Measurements from ENCODE around the gene CENPB. TPM values are rescaled to one million over a fixed set of nuclear protein-coding genes. Genes with fewer than 3 reads are reported as not detected.
"Not testable (repeated sequence)": the region's sequence is repeated elsewhere in the genome, so short reads cannot be mapped to it uniquely, and the experiment has no call there.

The CENPB gene, protein sequence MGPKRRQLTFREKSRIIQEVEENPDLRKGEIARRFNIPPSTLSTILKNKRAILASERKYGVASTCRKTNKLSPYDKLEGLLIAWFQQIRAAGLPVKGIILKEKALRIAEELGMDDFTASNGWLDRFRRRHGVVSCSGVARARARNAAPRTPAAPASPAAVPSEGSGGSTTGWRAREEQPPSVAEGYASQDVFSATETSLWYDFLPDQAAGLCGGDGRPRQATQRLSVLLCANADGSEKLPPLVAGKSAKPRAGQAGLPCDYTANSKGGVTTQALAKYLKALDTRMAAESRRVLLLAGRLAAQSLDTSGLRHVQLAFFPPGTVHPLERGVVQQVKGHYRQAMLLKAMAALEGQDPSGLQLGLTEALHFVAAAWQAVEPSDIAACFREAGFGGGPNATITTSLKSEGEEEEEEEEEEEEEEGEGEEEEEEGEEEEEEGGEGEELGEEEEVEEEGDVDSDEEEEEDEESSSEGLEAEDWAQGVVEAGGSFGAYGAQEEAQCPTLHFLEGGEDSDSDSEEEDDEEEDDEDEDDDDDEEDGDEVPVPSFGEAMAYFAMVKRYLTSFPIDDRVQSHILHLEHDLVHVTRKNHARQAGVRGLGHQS
- total RNA-seq: 63.2 and 78.7 TPM in 2 replicates

- DNase-seq (ENCODE audit: extremely low read depth, low read depth, low spot score): no peak
These were observed at the start of gene CENPB for GRCh38 chr20:3786665-3787323. Gene CENPB (minus strand): TSS chr20:3786740. CDS start chr20:3786483, 257 bp downstream.

GRCh38 chr20:3836132-3836531 lies 49.6 kb upstream of the CENPB start:
- DNase-seq (ENCODE audit: extremely low read depth, low read depth, low spot score): no peak

DNA sequence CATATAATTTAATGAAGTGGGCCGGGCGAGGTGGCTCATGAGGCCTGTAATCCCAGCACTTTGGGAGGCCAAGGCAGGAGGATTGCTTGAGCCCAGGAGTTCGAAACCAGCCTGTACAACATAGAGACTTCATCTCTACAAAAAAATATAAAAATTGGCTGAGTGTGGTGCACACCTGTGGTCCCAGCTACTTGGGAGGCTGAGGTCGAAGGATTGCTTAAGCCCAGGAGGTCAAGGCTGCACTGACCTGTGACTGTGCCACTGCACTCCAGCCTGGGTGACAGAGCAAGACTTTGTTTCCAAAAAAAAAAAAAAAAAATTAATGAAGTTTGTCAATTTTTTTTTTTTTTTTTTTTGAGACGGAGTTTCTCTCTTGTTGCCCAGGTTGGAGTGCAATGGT lies 43.4 kb upstream of the CENPB start:
- DNase-seq (ENCODE audit: extremely low read depth, low read depth, low spot score): not testable (repeated sequence)

DNA sequence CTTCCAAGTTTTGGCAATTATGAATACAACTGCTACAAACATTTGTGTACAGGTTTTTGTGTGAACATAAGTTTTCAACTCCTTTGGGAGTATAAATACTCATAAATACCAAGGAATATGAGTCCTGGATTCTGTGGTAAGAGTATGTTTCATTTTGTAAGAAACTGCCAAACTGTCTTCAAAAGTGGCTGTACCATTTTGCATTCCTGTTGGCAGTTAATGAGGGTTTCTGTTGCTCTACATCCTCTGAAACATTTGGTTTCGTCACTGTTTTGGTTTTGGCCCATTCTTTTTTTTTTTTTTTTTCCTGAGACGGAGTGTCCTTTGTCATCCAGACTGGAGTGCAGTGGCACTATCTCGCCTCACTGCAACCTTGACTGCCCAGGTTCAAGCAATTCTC lies 42.3 kb upstream of the CENPB start:
- DNase-seq (ENCODE audit: extremely low read depth, low read depth, low spot score): no peak

GRCh38 chr20:3826420-3826819 lies 39.9 kb upstream of the CENPB start:
- DNase-seq (ENCODE audit: extremely low read depth, low read depth, low spot score): no peak

GRCh38 chr20:3825526-3825925 lies 39.0 kb upstream of the CENPB start:
- no peak for DNase-seq (ENCODE audit: extremely low read depth, low read depth, low spot score)

DNA sequence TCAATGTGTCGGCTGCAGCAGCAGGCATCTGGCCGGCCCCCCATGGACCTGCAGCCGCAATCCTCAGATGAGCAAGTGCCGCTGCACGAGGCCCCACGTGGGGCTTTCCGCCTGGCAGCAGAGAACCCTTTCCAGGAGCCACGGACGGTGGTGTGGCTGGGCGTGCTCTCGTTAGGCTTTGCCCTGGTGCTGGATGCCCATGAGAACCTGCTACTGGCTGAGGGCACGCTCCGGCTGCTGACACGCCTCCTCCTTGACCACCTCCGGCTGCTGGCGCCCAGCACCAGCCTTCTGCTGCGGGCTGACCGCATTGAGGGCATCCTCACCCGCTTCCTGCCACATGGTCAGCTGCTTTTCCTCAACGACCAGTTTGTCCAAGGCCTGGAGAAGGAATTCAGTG lies 37.3 kb upstream of the CENPB start:
- DNase-seq (ENCODE audit: extremely low read depth, low read depth, low spot score): no peak

- DNase-seq (ENCODE audit: extremely low read depth, low read depth, low spot score): no peak
These were observed 35.5 kb upstream of the CENPB start for GRCh38 chr20:3821996-3822395.

GRCh38 chr20:3820901-3821727 lies 34.6 kb upstream of the CENPB start:
- no peak for DNase-seq (ENCODE audit: extremely low read depth, low read depth, low spot score)

DNA sequence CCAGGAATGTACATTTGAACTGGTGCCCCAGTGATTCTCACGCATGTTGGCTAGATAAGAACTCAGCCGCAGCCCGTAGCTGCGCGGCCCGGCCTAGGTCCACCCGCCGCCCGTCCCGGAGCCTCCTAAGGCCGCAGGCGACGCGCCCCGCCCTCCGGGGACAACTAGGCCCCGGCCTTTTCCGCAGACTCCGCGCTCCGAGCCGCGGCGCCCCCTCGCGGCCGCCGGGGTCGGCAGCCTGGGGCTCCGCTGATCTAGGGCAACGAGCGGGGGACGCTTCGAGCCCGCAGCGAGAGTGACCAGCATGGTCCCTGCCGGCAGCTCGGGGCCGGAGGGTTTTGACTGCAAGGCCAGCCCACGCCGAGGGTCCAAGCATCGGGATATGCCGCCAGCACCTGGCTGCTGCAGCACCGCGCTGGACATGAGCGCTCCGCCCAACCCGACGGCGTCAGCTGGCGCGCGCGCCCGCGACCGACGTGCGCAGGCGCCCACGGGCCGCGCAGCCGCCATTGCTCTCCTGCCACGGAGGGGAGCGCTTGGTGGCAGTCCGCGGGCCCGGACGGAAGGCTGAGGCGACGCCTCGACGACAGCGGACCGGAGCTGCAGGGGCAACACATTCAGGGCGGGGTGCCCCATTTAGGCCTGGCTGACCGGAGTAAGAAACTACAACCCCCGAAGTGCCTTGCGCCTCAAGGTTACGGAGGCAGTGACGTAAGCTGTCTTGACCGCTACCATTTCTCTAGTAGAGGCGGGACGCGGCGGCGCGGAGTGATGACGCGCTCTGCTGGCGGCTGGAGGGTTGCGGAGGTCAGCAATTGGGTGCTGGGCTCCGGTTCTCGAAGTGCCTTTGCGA lies 33.7 kb upstream of the CENPB start, which contains the start of gene AP5S1:
Gene AP5S1 (plus strand): TSS at position 500 of the 853 bp plus-strand sequence. CDS start 1,571 bp downstream, outside the sequence.
- DNase-seq (ENCODE audit: extremely low read depth, low read depth, low spot score): no peak

DNA sequence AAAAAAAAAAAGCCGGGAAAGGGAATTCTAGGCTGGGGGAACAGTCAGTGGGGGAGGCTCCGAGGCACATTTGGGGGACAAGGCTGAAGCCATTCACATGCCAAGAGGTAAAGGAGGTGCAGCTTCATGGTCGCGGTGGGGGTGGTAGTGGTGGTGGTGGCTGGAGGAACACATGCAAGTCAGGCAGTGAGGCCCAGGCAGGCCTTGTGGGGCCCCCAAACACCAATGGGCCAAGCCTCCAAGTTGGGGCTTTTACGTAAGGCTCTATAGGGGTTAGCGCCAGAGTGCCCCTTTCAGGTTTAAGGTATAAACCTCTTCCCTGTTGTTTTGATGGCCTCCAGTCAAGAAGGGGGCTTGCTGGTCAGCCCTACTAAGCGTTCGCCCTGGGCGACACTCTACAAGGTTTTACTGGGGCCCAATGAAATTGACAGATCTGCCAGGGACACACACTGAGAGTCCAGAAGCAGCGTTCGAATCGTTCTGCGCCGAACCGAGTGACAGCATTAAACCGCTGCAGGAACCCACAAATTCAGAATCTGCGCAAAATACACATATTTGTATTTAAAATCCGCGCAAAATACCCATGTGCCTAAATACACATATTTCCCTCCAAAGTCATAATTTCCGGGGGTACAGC lies 33.0 kb upstream of the CENPB start:
- DNase-seq (ENCODE audit: extremely low read depth, low read depth, low spot score): no peak

- no peak for DNase-seq (ENCODE audit: extremely low read depth, low read depth, low spot score)
These were observed 31.9 kb upstream of the CENPB start for GRCh38 chr20:3818155-3819151.

GRCh38 chr20:3815703-3816315 lies 29.3 kb upstream of the CENPB start:
- no peak for DNase-seq (ENCODE audit: extremely low read depth, low read depth, low spot score)

- DNase-seq (ENCODE audit: extremely low read depth, low read depth, low spot score): no peak
These were observed 28.5 kb upstream of the CENPB start for GRCh38 chr20:3814928-3815495.

DNA sequence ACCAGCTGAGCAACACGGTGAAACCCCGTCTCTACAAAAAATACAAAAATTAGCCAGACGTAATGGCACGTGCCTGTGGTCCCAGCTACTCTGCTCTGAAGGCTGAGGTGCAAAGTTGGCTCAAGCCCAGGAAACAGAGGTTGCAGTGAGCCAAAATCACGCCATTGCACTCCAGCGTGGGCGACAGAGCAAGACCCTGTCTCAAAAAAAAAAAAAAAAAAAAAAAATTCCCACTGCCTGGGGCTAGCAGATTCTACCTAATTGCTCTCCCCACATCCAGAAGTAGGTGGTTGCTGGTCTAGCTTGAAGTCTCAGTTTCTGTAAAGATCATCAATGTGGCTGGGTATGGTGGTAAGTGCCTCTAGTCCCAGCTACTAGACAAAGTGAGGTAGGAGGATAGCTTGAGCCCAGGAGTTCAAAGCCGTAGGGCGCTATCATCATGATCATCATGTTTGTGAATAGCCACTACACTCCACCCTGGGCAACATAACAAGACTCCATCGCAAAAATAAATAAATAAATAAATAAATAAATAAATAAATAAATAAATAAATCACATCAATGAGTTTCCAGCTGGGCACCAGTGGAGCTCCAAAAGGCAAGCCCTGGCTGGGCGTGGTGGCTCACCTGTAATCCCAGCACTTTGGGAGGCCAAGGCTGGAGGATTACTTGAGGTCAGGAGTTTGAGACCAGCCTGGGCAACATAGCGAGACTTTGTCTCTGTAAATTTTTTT lies 27.5 kb upstream of the CENPB start:
- no peak for DNase-seq (ENCODE audit: extremely low read depth, low read depth, low spot score)

DNA sequence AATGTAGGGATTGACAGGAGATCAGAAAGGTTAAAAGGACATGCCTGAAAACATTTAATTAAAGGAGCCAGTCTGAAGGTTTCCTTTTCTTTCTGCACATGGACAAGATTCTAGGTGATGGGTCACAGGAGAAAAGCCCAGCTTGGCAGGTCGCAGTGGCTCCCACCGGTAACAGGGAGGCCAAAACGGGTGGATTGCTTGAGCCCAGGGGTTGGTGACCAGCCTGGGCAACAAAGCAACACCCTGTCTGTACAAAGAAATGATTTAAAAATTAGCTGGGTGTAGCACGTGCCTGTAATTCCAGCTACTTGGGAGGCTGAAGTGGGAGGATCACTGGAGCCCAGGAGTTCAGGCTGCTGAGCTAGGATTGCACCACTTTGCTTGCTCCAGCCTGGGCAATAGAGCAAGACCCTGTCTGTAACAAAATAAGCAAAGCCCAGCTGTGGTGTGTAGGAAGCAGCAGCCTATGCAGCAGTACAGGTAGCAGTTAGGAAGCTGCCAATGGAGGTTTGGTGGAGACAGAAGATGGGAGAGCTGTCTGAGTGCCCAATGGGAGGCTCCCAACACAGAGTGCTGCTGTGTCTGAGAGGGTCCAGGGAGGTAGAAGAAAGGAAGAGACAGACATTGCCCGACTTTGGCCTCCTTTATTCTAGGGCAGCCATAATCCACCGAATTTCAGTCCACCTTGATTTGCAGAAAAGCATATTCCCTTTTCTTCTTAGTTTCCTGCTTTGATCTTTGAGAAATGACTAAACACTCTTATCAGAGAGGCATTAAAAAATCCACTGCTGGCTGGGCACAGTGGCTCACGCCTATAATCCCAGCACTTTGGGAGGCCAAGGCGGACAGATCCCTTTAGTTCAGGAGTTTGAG lies 26.7 kb upstream of the CENPB start:
- no peak for DNase-seq (ENCODE audit: extremely low read depth, low read depth, low spot score)
